ENCODE measurements around the gene DHRS2. TPM values are rescaled to one million over a fixed set of nuclear protein-coding genes. Genes with fewer than 3 reads are reported as not detected.

Gene DHRS2
- total RNA-seq, 2 donors from 2014 or later, result not detected

DNA sequence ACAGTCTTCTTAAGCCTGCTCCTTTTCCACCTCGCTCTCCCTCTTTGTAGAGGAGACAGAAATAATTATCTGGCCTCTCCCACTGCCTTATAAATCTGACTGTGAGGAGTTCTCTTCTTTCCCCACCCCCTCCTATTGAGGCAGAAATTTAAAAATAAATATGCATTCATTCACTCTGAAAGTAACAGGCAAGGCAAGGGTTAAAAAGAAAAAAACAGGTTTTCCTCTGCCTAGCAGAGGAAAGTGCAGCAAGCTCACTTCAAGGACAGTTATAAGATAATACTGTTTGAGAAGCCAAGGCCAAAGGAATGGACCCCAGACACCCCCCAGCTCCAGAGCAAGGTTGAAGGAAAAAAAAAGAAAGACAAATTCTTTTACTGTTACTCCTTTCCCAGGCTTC is 56.3 kb downstream of the DHRS2 start:
- no peak for DNase-seq (ENCODE audit: low spot score)
- Histone ChIP-seq H3K27me3 (no peaks in the 10 kb centered on the region), H3K4me3 (no peak overlapping the region), H3K4me1 (peaks cover 0 to 27% of the 10 kb centered on the region in 2 donors), H3K36me3 (no peaks in the 10 kb centered on the region), H3K27ac (no peak overlapping the region), H3K9me3 (no peaks in the 10 kb centered on the region)
- TF ChIP-seq CTCF (IDR thresholded peaks at IDR 0.05), result no peak

DNA sequence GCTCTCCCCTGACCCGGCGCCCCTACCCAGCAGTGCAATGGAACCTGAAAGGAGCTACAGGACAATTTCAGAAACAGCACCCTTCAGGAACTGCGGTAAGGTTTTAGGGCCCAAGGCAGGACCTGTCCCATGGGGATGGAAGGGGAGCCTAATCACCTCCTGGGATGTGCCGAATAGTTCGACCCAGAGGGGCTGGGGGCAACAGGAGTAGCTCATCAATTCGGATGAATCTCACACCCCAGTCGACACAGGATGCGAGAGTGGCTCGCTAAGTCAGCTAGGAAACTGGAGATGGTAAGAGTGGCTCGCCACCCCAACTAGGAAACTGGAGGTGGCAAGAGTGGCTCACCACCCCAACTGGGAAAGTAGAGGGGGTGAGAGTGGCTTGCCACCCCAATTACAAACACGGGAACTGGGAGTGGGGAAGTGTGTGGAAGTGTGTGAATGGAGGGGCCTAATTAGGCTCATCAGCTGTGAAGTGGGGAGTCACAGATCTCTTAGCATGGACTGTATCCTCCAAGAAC is 57.1 kb downstream of the DHRS2 start:
- no peak for TF ChIP-seq CTCF (IDR thresholded peaks at IDR 0.05)
- Histone ChIP-seq H3K9me3 (no peaks in the 10 kb centered on the region), H3K27ac (no peak overlapping the region), H3K27me3 (no peaks in the 10 kb centered on the region), H3K4me3 (no peak overlapping the region), H3K36me3 (no peaks in the 10 kb centered on the region), H3K4me1 (peaks cover 0 to 27% of the 10 kb centered on the region in 2 donors)
- DNase-seq (ENCODE audit: low spot score), result no peak

GRCh38 chr14:23694085-23694948 is 58.2 kb downstream of the DHRS2 start:
- Histone ChIP-seq H3K27me3 (no peaks in the 10 kb centered on the region), H3K9me3 (no peaks in the 10 kb centered on the region), H3K4me3 (peak overlapping the region in 1 of 2 donors; percentile 39), H3K27ac (no peak overlapping the region), H3K4me1 (peaks cover 0 to 27% of the 10 kb centered on the region in 2 donors), H3K36me3 (no peaks in the 10 kb centered on the region)
- no peak for DNase-seq (ENCODE audit: low spot score)
- TF ChIP-seq CTCF (IDR thresholded peaks at IDR 0.05), result no peak

Other genes starting within 250 kb of the DHRS2 start
- over 10,000 TPM in 1 of 2 donors, 1,000 to 10,000 TPM in 1; 8,253 to 13,240 TPM for gene MYH6, start 228.1 kb upstream of the DHRS2 start, total RNA-seq
- gene MYH7, start 200.7 kb upstream of the DHRS2 start, total RNA-seq, result 1,000 to 10,000 TPM; 1,082 to 4,592 TPM
- gene NGDN, start 166.7 kb upstream of the DHRS2 start, total RNA-seq, result 10 to 100 TPM; 19.5 to 24.3 TPM
- gene ZFHX2, start 84.6 kb upstream of the DHRS2 start, total RNA-seq, result under 1 TPM; 0.59 to 0.85 TPM
- gene THTPA, start 80.1 kb upstream of the DHRS2 start, total RNA-seq, result 10 to 100 TPM; 22.6 to 27.3 TPM
- 10 to 100 TPM in 1 of 2 donors, 1 to 10 TPM in 1; 6.6 to 18.8 TPM for gene AP1G2, start 68.6 kb upstream of the DHRS2 start, total RNA-seq
- under 1 TPM in 1 of 2 donors, not detected in 1; 0.39 TPM for gene JPH4, start 57.6 kb upstream of the DHRS2 start, total RNA-seq